Embryonic facial prominence (tissue), 1 donor: ENCODE measurements around the gene PTPRM.

Experiments
- DNase-seq: peaks from one replicate; pipeline ENCODE4 v3.0.0-alpha.2; 2016; ENCODE audit errors: extremely low spot score

Gene PTPRM

GRCh38 chr18:7600036-7600435, 32.9 kb downstream of the PTPRM start:
- no peak for DNase-seq

DNA sequence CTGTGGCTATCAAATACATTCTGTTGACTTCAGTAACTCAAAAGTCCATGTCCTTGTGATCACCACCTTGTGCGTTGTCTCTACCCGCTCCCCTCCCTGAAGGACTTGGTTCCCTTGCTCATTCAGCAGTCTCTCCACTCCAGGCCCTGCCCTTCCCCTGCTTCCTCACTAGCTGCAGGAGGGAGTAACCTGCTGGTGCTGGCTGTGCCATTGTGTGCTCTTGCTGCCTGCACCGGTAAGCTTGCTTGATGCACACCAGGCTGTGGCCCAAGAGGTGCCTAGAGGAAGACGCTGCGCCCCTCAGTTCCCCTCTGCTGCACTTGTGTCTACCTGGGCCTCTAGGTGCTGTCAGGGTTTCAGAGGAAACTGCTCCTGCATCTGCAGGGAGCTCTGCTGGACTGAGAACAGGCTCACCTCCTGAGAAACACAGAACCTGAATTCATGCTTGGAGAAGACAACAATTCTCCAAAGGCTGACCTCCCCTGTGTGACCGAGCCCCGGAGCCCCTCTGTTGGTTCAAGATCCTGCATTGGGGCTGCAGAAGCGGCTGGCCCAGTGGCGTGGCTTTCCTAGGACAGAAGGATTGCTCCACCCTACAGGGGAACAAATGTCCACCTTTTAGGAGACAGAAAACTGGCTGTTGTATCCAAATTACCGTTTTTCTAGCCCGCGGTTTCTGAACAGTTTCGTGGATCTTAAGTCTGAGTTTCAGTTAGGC, 33.6 kb downstream of the PTPRM start:
- DNase-seq = no peak

DNA sequence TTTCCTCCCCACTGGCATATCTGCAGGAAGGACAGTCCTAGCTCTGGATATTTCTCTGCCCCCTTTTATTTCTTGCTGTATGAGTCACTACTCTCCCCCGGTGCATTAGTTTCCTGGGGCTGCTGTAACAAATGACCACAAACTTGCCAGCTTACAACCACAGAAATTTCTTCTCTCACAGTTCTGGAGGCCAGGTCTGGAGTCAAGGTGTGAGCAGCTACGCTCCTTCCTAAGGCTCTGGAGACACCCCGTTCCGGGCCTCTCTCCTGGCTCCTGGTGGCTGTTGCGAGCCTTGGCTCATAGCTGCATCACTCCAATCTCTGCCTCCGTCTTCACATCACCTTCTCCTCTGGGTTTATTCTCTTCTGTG, 34.1 kb downstream of the PTPRM start:
- DNase-seq = no peak

DNA sequence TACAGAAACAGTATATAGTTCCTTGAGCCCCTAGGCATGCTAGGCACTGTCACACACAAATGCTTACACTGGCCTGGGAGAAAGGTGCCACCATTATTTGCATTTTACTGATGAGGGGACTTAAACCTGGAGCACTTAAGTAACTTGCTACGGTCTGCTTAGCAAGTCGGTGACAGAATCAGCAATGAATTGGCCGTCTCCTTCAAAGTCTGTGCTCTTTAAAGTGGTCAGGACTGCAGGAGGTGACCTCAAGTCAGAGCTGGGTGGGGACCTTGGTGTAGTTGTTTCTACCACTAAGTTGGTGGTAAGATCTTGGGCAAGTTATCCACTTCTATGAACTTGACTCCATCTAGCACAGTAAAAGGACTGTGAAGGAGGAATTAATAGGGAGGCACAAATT, 34.8 kb downstream of the PTPRM start:
- no peak for DNase-seq

GRCh38 chr18:7603259-7604000, 36.3 kb downstream of the PTPRM start:
- DNase-seq = no peak

DNA sequence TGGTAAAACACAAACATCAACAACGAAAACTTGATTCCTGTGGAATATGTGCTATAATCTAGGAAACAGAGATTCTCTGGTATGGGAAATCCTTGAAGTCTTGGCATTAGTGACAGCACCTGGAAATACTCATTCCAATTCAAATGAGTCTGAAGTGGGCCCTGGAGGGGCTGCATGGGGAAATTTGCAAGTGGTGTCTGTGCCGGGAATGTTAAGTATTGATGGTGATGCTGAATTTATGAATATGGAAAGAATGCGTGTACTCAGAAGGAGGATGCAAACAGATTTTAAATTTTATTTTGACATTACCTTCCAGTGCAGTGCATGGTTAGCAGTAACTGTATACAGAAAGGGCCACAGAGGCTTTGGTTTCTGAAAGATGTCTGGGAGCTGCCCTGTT, 37.2 kb downstream of the PTPRM start:
- DNase-seq = no peak

DNA sequence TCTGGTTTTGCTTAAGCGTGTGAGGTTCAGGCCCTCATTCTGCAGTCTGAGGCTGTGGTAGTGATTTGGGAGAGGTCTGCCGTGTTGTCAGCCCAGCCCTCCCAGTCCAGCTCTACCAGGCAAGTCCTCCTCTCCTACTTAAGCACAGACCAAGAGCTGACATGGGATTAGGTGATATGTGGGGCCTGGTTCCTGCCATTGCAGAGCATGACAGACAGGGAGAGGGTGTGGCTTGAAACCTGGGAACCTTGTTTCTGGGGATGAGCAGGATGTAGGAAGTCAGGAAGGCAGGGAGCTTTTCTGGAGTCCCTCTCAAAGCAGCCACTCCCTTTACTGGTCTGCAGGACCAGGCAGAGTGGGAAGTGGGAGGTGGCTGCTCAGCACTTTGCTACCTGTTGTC, 38.6 kb downstream of the PTPRM start:
- no peak for DNase-seq

DNA sequence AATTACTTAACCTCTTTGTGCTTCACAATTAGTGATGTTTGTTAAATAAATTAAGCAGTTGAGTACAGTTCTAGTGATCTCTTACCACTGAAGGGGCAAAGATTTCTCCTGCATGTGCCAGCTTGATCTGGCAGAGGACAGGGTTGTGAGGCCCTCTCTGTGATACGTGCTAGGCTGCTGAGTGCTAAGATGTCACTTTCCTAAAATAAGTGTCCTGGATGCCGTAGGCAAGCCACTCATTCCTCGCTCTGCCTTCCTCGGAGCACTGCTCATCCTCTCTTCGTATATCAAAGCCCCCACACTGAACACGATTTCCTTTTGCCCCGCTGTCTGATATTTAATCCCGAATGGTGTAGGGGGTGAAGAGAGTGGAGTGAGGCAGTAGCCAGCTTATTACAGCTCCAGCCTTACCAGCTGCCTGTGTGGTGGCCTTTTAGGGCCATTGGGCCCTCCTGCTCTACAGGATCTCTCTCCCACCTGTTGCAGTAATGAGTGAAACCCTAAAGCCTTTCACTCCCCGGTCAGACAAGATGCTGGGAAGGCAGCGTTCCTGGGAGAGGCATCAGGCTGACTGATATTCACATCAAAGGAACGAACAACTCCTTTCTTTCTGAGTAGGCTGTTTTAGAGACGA, 40.5 kb downstream of the PTPRM start:
- DNase-seq = no peak

DNA sequence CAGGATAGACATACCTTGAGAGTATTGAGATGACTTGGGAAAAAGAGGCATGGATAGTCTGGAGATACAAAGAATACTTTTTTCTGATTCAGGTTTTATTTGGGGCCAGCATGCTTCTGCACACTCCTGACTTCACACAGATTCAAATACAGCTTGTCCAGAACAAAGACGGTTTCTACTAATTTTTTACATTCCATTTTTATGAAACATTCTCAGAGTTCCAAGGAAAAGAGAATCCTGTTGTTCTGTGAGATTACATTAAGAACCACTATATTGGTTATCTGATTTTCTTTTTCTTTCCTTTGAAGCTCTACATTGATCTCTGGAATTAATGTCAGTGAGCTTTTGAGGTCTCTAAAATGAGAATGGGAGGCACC, 41.0 kb downstream of the PTPRM start:
- DNase-seq = no peak

DNA sequence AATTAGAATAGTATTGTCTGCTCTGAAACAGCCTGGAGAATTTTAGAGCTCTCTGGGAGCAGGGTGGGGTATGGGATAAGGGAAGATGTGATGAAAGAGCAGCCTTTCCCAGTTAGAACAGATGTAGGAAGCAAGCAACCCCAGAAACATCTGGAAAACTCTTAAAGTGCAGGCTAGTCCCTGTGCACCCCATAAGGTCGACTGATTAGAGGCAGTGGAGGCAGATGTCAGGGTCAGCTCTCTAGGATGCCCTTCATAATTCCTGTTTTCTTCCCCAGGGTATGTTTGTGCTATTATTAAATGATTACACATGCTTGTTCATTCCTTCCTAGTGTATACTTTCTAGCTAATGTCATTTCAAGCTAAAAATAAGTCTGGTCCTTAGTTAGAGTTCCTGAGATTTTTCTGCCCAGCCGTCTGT, 41.7 kb downstream of the PTPRM start:
- DNase-seq = no peak

- no peak for DNase-seq
These were observed 42.5 kb downstream of the PTPRM start for GRCh38 chr18:7609617-7610016.

DNA sequence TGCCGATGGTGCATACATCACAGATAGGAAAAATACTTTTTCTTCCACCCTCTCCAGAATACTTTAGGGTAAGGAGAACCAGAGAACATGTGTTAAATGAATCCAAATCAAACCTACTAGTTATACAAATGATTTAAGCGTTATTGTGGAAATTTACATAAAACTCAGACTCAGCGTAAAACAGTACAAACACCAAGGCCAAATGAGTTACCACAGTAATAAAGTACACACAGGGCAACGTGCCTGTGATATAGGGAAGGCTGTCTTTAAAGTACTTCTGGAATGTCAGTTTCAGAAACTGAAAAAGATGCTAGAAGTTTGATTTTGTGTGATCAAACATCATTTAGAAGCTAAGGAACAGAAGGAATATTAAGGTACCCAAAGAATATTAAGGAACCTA, 46.9 kb downstream of the PTPRM start:
- no peak for DNase-seq

- no peak for DNase-seq
These were observed 48.7 kb downstream of the PTPRM start for GRCh38 chr18:7615840-7616239.

GRCh38 chr18:7616661-7617060, 49.5 kb downstream of the PTPRM start:
- no peak for DNase-seq

- peak; percentile 72 for DNase-seq
These were observed 50.8 kb downstream of the PTPRM start for GRCh38 chr18:7617738-7618422.

GRCh38 chr18:7618891-7619442, 51.9 kb downstream of the PTPRM start:
- no peak for DNase-seq

- no peak for DNase-seq
These were observed 52.6 kb downstream of the PTPRM start for GRCh38 chr18:7619676-7620075.

DNA sequence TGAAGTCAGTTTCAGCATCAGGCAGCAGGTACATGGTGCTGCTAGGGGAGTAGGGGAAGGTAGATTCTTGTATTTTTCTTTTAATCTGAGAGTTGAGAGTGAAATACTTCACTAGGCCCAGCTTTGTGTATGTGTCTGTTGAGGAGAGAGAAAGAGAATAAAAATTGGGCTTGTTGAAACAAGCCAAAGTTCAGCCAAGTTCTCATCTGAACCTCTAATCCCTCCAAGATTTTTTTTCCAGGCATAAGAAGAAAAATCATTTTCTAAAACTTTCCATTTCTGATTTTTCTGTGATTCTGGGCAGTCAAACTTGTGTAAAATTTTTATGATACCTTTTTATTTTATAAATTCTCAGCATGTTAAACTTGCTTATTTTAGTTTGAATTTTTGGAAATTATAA, 55.6 kb downstream of the PTPRM start:
- DNase-seq = no peak

DNA sequence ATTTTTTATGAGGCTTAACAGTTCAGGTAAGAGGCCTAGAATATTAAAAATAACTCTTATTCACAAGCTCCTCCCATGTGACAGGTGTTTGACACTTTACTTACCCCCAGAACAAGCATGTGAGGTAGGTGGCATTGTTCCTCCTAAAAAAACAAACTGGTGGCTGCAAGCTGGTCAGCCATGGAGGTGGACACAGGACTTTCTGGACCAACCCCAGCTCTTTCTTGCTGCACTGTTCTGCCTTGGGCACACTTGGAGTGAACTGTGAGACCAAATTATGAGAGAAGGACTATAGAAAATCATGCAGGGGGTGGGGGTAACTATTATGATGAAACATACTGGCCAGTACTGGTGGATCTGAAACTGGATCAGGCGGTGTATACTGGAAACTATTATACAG, 56.6 kb downstream of the PTPRM start:
- no peak for DNase-seq

GRCh38 chr18:7624697-7625096, 57.6 kb downstream of the PTPRM start:
- no peak for DNase-seq

DNA sequence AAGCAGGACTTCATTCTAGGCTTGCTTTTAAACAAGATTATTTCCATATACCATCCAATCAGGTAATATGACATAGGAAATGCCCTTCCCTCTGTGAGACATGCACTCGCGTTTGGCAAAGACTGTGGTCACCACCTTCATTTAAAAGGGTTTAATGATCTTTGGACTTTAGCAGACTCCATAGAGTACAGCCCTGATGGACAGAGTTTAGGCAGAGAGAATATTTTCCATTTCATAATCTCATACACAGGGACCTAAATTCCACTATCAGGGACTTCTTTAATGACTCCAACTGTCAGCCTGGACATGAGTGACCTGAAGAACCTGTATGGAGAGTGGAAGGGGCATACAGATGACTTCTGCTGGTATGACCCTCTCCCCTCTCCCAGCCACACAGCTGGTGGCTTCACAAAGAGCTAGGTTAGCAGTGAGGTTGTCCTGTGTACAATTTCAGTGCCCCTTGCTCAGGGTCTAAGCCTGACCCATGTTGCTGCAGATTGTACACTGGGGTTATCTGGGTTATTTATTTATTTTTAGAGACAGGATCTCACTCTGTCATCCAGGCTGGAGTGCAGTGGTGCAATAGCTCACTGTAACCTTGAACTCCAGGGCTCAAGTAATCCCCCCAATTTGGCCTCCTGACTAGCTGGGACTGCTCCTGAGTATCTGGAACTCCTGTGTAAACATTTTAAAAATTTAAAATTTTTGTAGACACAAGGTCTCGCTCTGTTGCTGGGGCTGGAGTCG, 59.2 kb downstream of the PTPRM start:
- no peak for DNase-seq
